GM12873 (cell line): ENCODE data around the gene VASH1.

Experiments used
- TF ChIP-seq, protein P1 (sequence below): IDR thresholded peaks from 2 replicates; pipeline ENCODE4 v1.5.1; 2012; ENCODE audit warnings: low read depth, mild to moderate bottlenecking, moderate library complexity, low read length, control low read depth; ENCODE audit not compliant: insufficient read depth; ENCODE audit errors: missing control alignments

The VASH1 gene

DNA sequence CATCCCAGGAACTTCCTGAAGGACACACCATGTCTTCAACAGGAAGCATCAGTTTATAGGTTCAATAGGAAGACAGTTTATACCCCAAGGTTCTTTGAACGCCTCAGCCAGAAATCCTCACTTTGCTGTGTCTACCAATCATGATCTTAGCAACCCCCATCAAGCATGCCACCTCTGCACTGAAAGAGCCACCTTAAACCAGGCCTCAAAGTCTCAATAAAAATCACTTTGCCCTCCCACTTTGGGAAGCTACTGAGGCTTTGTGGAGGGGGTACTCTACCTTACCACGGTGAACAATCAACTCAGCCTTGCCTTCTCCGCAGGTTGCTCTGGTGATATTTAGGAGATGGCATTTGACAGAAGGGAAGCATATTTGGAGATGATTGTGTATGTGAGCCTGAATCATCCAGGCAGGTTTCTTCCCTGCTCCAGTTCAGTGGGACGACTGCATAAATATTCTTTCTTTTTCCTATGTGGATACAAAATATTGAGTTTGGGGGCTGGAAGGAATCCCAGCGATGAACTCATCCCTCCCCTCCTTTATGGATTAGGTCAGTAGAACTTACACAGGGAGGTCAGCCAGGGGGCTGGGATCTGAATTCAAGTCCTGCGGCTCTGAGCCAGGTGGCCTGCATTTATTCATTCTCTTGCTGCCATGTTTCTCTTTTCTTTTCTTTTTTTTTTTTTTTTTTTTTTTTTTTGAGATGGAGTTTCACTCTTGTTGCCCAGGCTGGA, 42.8 kb upstream of the VASH1 start:
- TF ChIP-seq, protein P1, sequence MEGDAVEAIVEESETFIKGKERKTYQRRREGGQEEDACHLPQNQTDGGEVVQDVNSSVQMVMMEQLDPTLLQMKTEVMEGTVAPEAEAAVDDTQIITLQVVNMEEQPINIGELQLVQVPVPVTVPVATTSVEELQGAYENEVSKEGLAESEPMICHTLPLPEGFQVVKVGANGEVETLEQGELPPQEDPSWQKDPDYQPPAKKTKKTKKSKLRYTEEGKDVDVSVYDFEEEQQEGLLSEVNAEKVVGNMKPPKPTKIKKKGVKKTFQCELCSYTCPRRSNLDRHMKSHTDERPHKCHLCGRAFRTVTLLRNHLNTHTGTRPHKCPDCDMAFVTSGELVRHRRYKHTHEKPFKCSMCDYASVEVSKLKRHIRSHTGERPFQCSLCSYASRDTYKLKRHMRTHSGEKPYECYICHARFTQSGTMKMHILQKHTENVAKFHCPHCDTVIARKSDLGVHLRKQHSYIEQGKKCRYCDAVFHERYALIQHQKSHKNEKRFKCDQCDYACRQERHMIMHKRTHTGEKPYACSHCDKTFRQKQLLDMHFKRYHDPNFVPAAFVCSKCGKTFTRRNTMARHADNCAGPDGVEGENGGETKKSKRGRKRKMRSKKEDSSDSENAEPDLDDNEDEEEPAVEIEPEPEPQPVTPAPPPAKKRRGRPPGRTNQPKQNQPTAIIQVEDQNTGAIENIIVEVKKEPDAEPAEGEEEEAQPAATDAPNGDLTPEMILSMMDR, result no peak

DNA sequence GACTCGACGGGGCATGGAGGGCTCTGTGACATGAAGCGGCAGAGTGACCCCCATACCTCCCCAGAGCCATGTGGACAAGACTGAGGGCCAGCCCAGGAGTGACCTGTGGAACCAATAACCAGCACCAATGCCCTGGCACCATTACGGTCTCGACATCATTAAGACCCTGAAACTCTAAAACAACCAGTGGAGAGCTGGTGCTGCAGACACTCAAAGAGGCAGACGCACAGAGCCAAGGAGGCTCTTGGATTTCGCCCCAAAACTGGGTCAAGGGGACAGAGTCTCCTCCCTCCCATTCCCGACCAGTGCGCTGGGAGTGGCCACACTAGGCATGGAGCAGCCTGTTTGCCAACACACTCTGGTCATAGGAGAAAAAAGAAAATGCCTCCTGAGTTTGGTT, 41.6 kb upstream of the VASH1 start:
- TF ChIP-seq, protein P1, result no peak

DNA sequence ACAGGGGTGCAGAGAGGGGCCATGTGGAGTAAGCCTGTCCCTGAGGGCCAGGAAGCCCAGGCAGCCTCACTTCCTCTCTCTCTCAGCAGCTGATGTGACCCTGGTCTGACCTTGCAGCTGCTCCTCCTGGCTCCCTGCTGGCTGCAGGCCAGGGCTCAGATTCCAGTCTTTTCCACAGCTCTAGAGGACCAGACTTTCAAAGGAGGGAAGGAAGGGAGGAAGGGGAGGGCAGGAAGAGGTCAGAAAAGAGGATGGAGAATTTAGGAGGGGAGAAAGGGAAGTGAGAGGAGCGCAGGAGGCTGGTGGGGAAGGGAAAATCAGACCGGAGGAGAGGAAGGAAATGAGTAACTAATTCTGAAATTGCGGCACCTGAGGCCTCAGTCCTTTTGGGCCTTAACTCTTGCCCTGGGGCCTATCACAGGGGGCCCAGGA, 40.9 kb upstream of the VASH1 start:
- TF ChIP-seq, protein P1, result no peak

DNA sequence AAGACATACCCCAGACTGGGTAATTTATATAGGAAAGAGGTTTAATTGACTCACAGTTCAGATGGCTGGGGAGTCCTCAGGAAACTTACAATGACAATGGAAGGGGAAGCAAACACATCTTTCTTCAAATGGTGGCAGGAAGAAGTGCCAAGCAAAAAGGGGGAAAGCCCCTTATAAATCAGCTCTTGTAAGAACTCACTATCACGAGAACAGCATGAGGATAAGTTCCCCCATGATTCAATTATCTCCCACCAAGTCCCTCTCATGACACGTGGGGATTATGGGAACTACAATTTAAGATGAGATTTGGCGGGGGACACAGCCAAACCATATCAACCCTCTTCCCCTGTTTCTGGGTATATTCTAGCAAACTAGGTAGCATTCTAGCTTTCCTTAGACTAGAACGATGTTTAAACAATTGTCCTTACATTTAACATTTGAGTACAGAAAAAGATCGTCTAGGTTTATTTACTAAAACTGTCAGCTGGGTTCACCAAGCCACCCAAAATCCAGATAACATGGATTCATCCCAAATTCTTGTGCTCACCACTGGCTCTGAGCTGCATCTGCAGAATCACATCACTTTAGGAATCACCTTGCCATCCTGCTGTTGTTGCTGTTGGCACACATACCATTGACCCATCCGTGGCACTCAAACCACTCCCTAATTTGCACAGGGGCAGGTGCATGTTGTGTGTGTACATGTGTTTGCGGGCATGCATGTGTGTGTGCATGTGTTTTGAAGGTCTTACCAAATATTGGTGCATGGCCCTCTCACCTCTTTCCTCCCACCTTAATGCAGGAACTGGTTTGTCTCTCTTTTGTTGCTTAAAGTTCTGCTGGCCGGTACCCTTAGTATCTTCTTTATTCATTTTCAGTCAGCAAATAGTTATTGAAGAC, 36.4 kb upstream of the VASH1 start:
- TF ChIP-seq, protein P1, result no peak

DNA sequence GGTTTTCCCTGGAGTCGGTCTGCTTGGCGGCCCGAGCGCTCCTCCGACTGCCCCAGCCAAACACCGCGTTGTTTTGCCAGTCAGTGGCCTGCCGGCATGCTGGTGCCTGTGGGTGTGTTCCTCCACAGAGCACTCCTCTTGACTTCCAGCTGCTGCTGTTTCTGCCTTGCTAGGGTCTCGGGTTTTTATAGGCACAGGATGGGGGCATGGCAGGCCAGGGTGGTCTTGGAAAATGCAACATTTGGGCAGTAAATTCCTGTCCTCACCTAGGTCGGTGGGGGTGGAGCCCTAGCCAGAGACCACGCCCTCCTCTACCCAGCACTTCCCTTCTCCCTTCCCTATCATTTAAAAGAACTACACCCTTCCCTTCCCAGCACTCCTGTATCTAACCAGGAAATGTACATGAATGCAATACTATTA, 34.7 kb upstream of the VASH1 start:
- TF ChIP-seq, protein P1, result no peak

DNA sequence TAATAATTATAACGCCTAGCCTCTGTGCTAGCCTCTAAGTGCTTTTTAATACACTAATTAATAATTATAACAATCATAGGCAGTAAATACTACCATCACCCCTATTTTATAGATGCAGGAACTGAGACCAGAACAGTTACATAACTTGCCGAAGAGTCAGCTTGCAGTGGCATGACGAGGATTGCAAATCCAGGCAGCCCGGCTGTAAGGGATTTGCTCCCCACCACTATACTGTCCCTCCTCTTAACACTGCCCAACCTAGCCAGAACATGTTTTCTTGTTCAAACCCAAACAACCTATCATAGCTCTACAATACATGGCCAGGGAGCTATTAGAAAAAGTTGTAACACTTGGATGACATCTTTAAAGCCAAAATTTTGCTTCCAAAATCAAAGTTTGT, 33.9 kb upstream of the VASH1 start:
- TF ChIP-seq, protein P1, result no peak

DNA sequence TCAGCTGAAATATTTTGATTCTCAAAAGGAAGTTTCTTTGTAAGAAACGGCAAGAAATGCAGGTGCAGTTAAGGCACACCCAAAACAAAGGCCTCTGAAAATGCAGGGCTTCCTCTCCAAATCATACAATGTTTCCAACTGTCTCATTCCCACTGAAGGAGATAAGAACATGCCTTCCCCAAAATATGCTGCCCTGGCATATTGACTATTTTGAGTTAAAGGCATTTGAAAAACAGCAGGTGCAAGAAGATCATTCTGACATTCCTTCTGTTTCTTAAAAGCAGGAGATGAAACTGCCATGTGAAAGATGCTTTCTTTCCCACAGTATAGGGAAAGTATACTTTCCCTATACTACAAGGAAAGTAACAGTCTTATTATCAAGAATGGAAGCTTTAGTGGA, 33.4 kb upstream of the VASH1 start:
- TF ChIP-seq, protein P1, result no peak
